GM18873 (cell line): ENCODE results near the gene EEF1A1.
"Not testable (repeated sequence)": the region's sequence is repeated elsewhere in the genome, so short reads cannot be mapped to it uniquely, and the experiment has no call there.

Source experiments
- ATAC-seq: cut with Tn5 transposase; IDR thresholded peaks from one replicate; pipeline ENCODE4 v1.9.1; 2021; ENCODE audit warnings: mild to moderate bottlenecking, moderate library complexity, moderate number of reproducible peaks; ENCODE audit not compliant: unreplicated experiment, low FRiP score

Gene EEF1A1

DNA sequence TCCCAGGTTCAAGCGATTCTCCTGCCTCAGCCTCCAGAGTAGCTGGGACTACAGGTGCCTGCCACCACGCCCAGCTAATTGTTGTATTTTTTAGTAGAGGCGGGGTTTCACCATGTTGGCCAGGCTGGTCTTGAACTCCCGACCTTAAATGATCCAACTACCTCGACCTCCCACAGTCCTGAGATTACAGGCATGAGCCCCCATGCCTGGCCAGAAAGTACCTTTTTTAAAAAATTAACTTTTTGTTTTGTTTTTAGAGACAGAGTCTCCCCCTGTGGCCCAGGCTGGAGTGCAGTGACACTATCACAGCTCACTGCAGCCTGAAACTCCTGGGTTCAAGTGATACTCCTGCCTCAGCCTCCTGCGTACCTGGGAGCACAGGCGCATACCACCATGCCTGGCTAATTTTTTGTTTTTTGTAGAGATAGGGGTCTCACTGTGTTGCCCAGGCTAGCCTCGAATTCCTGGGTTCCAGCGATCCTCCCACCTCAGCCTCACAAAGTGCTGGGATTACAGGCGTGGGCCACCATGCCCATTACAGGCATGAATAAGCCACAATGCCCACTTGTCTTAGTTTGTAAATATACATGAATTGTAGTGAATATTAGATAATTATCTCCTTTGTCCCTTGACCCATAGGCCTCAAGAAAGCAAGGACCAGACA is 17.4 kb upstream of the EEF1A1 start:
- no peak for ATAC-seq

DNA sequence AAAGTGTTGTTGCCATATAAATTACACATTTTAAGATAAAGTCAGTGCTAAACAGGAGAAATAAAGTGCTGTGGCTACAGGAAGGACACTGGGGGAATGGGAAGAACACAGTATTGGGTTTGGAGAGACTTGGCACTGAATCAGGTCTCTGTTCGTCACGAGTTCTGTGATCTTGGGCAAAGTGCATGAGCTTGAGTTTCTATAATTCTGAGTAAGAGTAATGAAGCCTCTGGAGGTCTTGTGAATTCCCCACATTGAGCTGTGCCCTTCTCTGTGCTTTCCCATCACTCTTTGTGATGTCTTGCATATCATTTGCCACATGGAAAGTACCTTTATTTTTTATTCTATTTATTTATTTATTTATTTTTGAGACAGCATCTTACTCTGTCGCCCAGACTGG is 16.8 kb upstream of the EEF1A1 start:
- no peak for ATAC-seq

DNA sequence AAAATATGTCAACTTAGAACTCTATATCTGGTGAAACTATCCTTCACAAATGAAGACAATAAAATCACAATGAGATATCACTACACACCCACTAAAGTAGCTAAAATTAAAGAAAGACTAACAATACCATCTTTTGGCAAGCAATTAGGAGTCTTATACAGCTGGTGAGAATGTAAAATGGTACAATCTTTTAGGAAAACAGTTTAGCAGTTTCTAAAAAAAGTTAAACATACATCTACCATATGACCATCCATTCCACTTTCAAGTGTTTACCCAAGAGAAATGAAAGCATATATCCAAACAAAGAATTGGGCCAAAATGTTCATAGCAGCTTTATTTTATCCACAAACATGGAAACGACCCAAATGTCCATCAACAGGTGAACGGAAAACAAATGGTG is 13.8 kb upstream of the EEF1A1 start:
- no peak for ATAC-seq

DNA sequence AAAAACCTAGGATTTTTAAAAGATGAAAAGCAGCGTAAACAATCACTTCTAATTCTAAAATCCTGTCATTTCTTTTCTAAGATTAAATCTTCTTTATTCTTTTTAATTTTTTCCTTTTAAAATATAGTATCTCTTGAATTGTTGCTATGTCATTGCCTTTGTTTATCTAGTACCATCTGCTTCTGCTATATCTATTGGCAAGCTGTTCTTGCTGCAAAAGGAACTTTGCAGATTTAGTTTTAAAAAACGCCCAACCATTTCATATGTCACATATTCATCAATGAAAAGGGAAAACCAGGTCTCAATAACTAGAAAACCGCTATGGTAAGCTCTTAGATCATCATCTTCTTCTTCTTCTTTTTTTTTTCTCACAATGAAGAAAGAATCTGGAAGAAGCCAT is 11.5 kb upstream of the EEF1A1 start:
- no peak for ATAC-seq

DNA sequence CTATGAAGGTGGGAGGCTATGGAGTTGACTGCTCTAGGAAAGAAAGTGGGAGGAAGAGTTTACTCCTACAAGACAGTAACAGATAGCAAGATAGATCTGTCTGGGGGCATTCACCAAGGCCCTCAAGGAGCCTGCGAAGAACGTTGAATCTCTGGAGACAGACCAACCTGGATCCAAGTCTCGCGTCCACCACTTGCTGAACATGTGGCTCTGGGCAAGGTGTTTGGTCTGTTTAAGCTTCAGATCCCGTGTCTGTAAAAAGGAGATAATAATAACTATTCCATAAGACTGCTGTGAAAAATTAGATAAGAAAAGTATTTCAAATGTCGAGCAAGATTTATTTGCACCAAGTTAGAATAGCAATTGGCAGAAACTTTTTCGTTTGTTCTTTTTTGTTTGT is 8.1 kb upstream of the EEF1A1 start:
- ATAC-seq: no peak

DNA sequence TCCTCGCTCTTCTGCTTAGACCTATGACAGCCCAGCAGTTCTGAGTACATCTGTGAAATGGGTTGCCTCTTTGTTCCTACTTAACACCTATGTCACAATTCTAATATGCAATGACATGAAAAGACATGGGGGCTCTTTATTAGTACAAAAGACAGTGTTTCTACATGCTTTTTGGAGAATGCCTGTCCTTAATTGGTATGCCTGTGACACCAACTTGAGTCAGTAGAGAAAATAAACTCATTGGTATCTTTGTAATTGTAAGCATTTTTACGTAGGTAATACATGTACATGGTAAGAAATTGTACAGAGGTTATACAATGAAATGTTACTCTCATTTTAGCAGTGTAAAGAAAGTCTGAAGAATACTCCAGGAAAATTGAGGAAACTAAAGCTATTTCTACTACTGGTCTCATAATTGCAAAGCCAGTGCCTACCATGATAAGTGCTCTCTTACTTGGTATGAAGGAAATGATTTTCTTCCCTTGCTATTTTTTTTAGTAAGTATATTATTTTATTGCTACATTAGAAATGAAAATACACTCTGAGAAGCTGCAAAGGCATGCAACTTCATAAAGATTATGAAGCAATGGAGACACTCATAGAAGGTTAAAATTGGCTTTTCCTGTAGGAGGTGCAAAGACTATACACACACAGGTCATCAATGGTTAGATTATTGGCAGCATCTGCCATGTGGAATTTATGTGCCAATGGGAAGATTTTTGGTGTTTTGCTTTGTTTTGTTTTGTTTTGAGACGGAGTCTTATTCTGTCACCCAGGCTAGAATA is 4.9 kb upstream of the EEF1A1 start:
- no peak for ATAC-seq

DNA sequence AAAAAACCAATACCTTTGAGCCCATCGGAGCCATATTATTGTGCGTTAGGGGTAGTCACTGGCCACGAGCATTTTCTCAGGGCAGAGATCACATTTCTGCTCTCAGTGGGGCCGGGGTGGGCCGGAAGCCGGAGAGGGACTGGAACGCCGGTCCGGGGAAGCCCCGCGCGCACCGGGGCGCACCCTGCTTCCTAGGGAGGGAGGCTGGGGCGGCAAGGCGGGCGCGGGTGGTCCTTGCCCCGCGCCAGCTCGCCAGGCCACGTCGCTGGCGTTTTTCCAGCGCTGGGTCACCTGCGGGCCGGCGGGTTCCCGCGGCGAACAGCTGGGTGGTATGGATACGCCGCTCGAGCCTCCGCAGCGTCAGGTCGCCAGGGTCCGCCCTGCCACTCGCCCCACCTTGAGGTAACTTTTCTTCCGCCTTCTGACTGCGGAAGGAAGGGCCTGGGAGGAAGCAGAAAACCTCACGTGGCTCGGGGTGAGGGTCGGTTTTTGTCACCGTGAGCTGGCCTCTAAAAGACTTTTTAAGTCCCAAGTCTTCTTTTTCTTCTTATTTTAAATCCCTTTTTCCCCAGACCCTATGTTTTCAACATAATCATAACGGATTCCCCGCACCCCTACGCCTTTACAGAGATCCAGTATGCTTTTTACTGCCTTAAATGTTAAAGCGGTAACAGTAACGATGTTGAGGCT is 2.7 kb upstream of the EEF1A1 start:
- ATAC-seq: peak; percentile 43

DNA sequence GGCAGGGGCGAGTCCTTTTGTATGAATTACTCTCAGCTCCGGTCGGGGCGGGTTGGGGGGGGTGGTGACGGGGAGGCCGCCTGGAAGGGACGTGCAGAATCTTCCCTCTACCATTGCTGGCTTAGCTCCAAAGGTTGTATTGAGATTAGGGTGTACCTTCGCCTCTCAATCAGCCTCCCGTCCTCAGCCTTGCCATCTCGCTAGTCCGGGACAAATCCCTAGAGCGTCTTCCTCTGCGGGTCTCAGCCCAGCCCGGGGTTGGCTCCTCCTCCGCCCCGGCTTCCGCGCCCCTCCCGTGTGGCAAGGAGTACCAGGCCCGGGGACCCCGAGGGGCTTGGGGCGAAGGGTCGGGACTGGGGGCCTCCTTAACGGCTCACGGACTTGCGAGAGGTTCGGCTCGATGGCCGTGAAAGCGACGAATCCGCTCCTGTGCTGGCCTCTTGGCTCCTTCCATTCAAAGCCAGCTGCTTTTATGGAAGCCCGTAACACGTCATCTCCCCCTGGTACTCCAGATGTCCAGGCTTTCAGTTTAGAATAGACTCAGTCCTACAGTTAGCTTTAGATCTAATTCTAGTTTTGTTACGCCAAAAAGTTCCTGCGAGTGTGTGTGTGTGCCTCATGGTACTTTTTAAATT is 636 bp upstream of the EEF1A1 start:
- ATAC-seq: peak; percentile 26

DNA sequence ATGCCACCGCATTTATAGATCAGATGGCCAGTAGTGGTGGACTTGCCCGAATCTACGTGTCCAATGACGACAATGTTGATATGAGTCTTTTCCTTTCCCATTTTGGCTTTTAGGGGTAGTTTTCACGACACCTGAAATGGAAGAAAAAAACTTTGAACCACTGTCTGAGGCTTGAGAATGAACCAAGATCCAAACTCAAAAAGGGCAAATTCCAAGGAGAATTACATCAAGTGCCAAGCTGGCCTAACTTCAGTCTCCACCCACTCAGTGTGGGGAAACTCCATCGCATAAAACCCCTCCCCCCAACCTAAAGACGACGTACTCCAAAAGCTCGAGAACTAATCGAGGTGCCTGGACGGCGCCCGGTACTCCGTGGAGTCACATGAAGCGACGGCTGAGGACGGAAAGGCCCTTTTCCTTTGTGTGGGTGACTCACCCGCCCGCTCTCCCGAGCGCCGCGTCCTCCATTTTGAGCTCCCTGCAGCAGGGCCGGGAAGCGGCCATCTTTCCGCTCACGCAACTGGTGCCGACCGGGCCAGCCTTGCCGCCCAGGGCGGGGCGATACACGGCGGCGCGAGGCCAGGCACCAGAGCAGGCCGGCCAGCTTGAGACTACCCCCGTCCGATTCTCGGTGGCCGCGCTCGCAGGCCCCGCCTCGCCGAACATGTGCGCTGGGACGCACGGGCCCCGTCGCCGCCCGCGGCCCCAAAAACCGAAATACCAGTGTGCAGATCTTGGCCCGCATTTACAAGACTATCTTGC is 725 bp downstream of the EEF1A1 start:
- ATAC-seq: no peak

DNA sequence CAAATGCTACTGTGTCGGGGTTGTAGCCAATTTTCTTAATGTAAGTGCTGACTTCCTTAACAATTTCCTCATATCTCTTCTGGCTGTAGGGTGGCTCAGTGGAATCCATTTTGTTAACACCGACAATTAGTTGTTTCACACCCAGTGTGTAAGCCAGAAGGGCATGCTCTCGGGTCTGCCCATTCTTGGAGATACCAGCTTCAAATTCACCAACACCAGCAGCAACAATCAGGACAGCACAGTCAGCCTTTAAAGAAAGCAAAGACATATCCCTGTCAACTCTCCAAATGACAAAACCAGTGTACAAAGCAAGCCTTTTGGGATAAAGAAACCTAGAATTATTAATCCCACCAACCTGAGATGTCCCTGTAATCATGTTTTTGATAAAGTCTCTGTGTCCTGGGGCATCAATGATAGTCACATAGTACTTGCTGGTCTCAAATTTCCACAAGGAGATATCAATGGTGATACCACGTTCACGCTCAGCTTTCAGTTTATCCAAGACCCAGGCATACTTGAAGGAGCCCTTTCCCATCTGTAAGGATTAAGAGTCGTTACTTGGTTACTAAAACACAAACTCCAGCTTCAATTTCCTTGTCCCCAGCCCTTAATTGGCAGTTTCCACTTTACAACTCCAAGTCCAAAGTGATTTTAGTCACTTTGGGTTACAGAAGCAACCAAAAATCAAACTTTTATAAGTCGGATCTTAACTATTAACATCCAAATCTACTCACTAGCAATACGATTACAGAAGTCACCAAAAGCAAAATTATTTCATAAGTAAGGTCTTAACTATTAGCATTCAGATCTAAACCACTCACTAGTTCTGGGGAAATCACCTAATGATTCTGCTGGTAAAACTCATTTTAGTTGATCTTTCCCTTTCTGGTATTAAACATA is 1.6 kb downstream of the EEF1A1 start:
- not testable (repeated sequence) for ATAC-seq

DNA sequence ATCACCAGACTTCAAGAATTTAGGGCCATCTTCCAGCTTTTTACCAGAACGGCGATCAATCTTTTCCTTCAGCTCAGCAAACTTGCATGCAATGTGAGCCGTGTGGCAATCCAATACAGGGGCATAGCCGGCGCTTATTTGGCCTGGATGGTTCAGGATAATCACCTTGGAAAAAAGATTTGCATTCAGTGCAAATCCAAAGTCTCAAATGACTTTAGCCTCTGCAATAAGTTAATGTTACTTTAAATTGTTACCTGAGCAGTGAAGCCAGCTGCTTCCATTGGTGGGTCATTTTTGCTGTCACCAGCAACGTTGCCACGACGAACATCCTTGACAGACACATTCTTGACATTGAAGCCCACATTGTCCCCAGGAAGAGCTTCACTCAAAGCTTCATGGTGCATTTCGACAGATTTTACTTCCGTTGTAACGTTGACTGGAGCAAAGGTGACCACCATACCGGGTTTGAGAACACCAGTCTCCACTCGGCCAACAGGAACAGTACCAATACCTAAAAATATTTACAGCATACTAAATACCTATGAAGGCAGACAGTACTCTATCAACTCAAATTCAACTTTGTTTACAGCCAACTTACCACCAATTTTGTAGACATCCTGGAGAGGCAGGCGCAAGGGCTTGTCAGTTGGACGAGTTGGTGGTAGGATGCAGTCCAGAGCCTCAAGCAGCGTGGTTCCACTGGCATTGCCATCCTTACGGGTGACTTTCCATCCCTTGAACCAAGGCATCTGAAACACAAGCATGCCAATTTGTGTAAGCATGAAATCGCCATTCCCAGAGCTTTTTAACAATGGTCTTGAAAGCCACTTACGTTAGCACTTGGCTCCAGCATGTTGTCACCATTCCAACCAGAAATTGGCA is 2.5 kb downstream of the EEF1A1 start:
- not testable (repeated sequence) for ATAC-seq

DNA sequence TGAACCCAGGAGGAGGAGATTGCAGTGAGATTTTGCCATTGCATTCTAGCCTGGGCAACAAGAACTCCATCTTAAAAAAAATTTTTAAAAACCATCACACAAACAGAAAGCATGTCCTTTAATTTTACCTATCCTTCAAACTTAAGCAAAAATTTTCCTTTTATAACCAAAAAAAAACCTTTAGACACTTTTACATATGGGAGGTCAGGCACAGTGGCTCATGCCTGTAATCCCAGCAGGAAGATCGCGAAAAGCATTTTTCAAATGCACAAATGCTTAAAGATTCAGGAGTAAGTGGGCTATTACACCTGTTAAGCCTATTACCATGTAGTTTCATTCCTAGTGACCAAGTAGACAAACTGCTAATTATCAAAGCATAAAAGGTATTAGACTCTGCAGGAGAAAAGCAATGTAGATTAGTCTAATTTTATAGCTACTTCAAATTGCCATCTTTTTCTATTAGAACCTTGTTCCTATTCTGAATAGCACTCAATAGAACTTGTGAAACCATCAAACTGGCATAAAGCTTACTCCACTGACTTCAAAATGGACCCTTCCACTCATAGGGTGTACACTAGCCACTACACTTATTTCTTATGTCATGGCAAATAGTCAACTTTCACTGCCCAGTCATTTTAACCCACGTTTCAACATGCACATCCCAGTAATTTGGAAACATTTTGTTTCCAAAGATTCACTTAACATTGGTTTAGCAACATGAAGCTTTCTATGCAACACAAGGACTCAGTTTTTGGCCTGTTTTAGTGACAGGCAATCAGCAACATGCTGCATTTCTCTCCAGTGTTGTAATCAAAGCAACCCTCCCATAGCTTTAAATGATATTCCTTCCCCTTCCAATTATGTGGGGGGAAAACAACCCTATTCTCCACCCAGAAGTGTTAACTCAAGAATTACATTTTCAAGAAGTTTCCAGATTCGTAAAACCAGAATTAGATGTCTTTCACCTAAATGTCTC is 4.0 kb downstream of the EEF1A1 start:
- no peak for ATAC-seq

DNA sequence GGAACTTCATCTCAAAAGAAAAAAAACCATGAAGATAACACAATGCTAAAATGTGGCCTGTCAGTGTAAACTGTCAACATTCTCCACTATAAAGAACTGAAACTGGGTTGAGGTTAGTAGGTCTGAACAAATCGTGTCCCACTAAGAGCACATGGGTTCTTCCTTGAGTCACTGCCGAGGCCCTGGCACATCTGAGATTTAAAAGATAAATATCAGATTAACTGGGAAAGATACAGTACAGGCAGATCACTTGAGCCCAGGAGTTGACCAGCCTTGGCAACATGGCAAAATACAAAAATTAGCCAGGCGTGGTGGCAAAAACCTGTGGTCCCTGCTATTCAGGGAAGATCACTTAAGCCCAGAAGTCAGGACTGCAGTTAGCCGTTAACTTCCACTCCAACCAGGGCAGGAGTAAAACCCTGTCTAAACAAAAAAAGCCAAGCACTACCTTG is 5.6 kb downstream of the EEF1A1 start:
- ATAC-seq: no peak

DNA sequence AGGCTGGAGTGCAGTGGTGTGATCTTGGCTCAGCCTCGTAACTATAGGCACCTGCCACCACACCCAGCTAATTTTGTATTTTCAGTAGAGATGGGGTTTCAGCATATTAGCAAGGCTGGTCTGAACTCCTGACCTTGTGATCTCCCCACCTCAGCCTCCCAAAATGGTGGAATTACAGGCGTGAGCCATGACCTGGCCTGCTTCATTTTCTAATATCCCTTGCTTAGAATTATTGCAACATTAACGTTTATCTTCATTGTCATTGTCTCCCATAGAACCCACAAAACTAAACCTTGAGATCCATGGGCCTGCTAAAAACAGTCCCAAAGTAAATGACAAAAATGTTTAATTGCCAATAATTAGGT is 6.1 kb downstream of the EEF1A1 start:
- ATAC-seq: no peak

DNA sequence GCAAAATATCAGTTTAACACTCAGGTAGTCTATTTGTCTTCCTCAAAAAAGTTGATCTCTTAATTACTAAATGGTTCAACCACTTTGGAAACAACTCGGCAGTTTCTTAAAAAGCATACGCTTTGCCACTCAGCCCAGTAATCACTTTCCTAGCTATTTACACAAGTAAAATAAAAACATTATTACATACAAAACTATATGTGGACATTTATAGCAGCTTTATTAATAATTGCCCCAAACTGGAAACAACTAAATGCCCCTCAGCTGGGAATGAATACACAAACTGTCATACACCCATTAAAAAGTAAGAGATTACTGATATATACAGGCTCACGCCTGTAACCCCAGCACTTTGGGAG is 7.4 kb downstream of the EEF1A1 start:
- no peak for ATAC-seq

DNA sequence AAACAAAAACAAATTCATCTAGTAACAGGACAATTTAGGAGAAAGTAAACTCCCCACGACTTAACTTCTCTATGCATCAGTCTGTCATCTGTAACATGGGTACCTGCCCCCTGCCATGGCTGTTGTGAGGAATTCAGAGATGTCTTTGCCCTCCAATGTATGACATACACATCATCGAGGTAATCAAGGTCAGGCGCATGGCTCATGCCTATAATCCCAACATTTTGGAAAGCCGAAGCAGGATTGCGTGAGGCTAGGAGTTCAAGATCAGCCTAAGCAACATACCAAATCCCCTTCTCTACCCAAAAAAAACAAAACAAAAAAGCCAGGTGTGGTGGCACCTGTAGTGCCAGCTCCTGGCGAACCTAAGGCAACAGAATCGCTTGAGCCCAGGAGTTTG is 9.0 kb downstream of the EEF1A1 start:
- ATAC-seq: no peak

DNA sequence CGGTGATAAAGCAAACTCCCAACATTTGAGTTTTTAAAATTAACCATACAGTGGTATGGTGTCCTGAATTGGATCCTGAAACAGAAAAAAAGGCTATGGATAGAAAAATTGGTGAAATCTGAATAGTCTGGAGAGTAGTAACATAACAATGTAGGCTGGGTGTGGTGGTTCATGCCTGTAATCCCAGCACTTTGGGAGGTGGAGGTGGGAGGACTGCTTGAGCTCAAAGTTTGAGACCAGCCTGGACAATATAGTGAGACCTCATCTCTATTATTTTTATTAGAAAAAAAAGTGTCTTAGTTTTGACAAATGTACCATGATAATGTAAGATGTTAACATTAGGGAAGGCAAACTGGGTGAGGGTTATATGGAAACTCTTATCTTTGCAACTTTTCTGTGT is 11.0 kb downstream of the EEF1A1 start:
- ATAC-seq: no peak
